HepG2 (cell line): ENCODE measurements around the gene MPLKIP. TPM values are rescaled to one million over a fixed set of nuclear protein-coding genes. Genes with fewer than 3 reads are reported as not detected.
A peak's percentile ranks its signal among the peaks of the same experiment; 100 is the strongest.

ENCODE experiments used
- ATRX ChIP-seq: sonication (generic); formaldehyde crosslinking; IDR thresholded peaks from 2 replicates; pipeline ENCODE4 v1.4.0; 2020; ENCODE audit warnings: missing genetic modification reagents, borderline replicate concordance
- FOSL1 ChIP-seq: sonication (generic); formaldehyde crosslinking; IDR thresholded peaks from 2 replicates; pipeline ENCODE4 v1.9.0; 2021; ENCODE audit warnings: missing genetic modification reagents, borderline replicate concordance
- FOXO4 ChIP-seq: sonication (generic); formaldehyde crosslinking; conservative IDR thresholded peaks from 2 replicates; pipeline ENCODE4 v1.8.1; 2023; ENCODE audit warnings: missing genetic modification reagents
- LCORL ChIP-seq, 2 experiments: fragments of 450-650 bp in 1 of 2; sonication (generic) in 1 of 2; formaldehyde crosslinking in 1 of 2; IDR thresholded peaks; 2 replicates each; pipeline versions ENCODE4 v1.5.0 to v1.6.1; 2017 to 2020; ENCODE audit warnings: antibody characterized with exemption in 1 of 2, missing genetic modification reagents in 1 of 2
- MBD4 ChIP-seq: IDR thresholded peaks from 2 replicates; pipeline ENCODE4 v1.6.1; 2012; ENCODE audit warnings: low read length, inconsistent platforms, borderline replicate concordance
- NR2F1 ChIP-seq, 2 experiments: fragments of 450-650 bp in 1 of 2; formaldehyde crosslinking in 1 of 2; IDR thresholded peaks; 2 replicates each; pipeline versions ENCODE4 v1.5.0 to v1.6.1; 2016 to 2020; ENCODE audit warnings: mild to moderate bottlenecking in 1 of 2, missing compliant biosample characterization in 1 of 2, missing genetic modification reagents in 1 of 2, moderate library complexity in 1 of 2
- RFX5 ChIP-seq: IDR thresholded peaks from 2 replicates; pipeline ENCODE4 v1.6.1; 2011; ENCODE audit warnings: low read depth, low read length, improper control_type of control experiment
- SIN3A ChIP-seq: IDR thresholded peaks from 2 replicates; pipeline ENCODE4 v1.6.1; 2011; ENCODE audit warnings: low read depth, mild to moderate bottlenecking, control low read depth, low read length, borderline replicate concordance
- SKIL ChIP-seq: sonication (generic); formaldehyde crosslinking; IDR thresholded peaks from 2 replicates; pipeline ENCODE4 v1.8.0; 2022; ENCODE audit warnings: missing genetic modification reagents, mild to moderate bottlenecking, moderate library complexity, borderline replicate concordance
- THAP7 ChIP-seq: sonication (generic); formaldehyde crosslinking; IDR thresholded peaks from 2 replicates; pipeline ENCODE4 v1.8.1; 2023; ENCODE audit warnings: mild to moderate bottlenecking, missing genetic modification reagents
- THYN1 ChIP-seq: sonication (generic); formaldehyde crosslinking; IDR thresholded peaks from 2 replicates; pipeline ENCODE4 v1.8.1; 2023; ENCODE audit warnings: low read depth, mild to moderate bottlenecking, moderate library complexity, missing genetic modification reagents, borderline replicate concordance
- ZNF331 ChIP-seq: sonication (generic); formaldehyde crosslinking; IDR thresholded peaks from 2 replicates; pipeline ENCODE4 v1.4.0; 2020; ENCODE audit warnings: missing genetic modification reagents
- ZNF367 ChIP-seq: sonication (generic); formaldehyde crosslinking; IDR thresholded peaks from 2 replicates; pipeline ENCODE4 v1.4.0; 2020; ENCODE audit warnings: missing genetic modification reagents, borderline replicate concordance
- ZNF382 ChIP-seq: sonication (generic); formaldehyde crosslinking; IDR thresholded peaks from 2 replicates; pipeline ENCODE4 v1.5.0; 2020; ENCODE audit warnings: missing genetic modification reagents, mild to moderate bottlenecking, borderline replicate concordance
- ZNF512B ChIP-seq: sonication (generic); formaldehyde crosslinking; IDR thresholded peaks from 2 replicates; pipeline ENCODE4 v1.5.1; 2020; ENCODE audit warnings: missing genetic modification reagents, mild to moderate bottlenecking, borderline replicate concordance
- ZNF570 ChIP-seq: sonication (generic); formaldehyde crosslinking; IDR thresholded peaks from 2 replicates; pipeline ENCODE4 v1.4.0; 2020; ENCODE audit warnings: mild to moderate bottlenecking, missing genetic modification reagents, borderline replicate concordance
- ZNF746 ChIP-seq: sonication (generic); formaldehyde crosslinking; IDR thresholded peaks from 2 replicates; pipeline ENCODE4 v1.8.0; 2022; ENCODE audit warnings: mild to moderate bottlenecking, missing genetic modification reagents
- ZNF75D ChIP-seq: sonication (generic); formaldehyde crosslinking; IDR thresholded peaks from 2 replicates; pipeline ENCODE4 v1.8.1; 2023; ENCODE audit warnings: missing genetic modification reagents, mild to moderate bottlenecking, borderline replicate concordance
- polyA plus RNA-seq, 8 experiments: library from polyadenylated mRNA; depleted of rRNA in 3 of 8; stranded (reverse) in 7 of 8; unstranded in 1 of 8; fragments of >200 nt; fragmentation: Illumina TruSeq in 4 of 8; extraction: Trizol in 4 of 8; gene quantifications; 2 replicates each; pipeline versions ENCODE4 v1.2.1 to v1.2.3, GENCODE V29; 2011 to 2016; ENCODE audit warnings: low read depth in 4 of 8, missing spikeins in 1 of 8, mixed read lengths in 1 of 8; ENCODE audit not compliant: insufficient read depth in 1 of 8
- total RNA-seq, 5 experiments: library from RNA; depleted of rRNA; stranded (reverse); fragments of >200 nt; fragmentation: Illumina TruSeq; extraction: Trizol; gene quantifications; 2 replicates each; pipeline ENCODE4 v1.2.3, GENCODE V29; 2016; ENCODE audit warnings: low read depth in 1 of 5

MPLKIP gene
- total and polyA plus RNA-seq, 2 of the 13 experiments (the other 11 are each of a cell fraction or from before 2014, with no cell fraction given) = 40.1 to 45.7 TPM

GRCh38 chr7:40134428-40135316 lies at the start of gene MPLKIP, which contains the start of gene SUGCT (continued):
- TF ChIP-seq LCORL (IDR thresholded peaks at IDR 0.05) = no peak
- TF ChIP-seq LCORL (CRISPR knock-in tag; IDR thresholded peaks at IDR 0.05) = peak; percentile 43; the same call in 1 of the 2 replicates
- no peak for TF ChIP-seq ATRX (CRISPR knock-in tag)
- 0 out of 2 replicates have a peak, but pooled peaks have one; percentile 82 for TF ChIP-seq FOXO4 (CRISPR knock-in tag)
- TF ChIP-seq ZNF367 (CRISPR knock-in tag) = no peak
- TF ChIP-seq THYN1 (CRISPR knock-in tag) = no peak
- peak; percentile 86 for TF ChIP-seq ZNF331 (CRISPR knock-in tag)
- no peak for TF ChIP-seq ZNF570 (CRISPR knock-in tag)
- no peak; the same call in none of the 2 replicates for TF ChIP-seq SKIL (CRISPR knock-in tag)
- no peak for TF ChIP-seq FOSL1
- no peak for TF ChIP-seq THAP7 (CRISPR knock-in tag)
- peak; percentile 83; the same call in 1 of the 2 replicates for TF ChIP-seq SIN3A
- TF ChIP-seq MBD4 = no peak
- TF ChIP-seq ZNF75D (CRISPR knock-in tag) = no peak
- TF ChIP-seq ZNF382 = no peak
- no peak for TF ChIP-seq ZNF512B (CRISPR knock-in tag)
- TF ChIP-seq ZNF746 (CRISPR knock-in tag) = peak; percentile 57; the same call in 1 of the 2 replicates
- no peak for TF ChIP-seq RFX5
- no peak for TF ChIP-seq NR2F1 (CRISPR knock-in tag; IDR thresholded peaks at IDR 0.05)
